ENCODE data around the gene NPHP4. TPM values are rescaled to one million over a fixed set of nuclear protein-coding genes. Genes with fewer than 3 reads are reported as not detected.

The NPHP4 gene
- total and polyA plus RNA-seq, 5 donors from 2014 or later = 0.29 to 13.2 (median 0.80) TPM

- no peaks in the 10 kb centered on the region for H3K27me3 Mint-ChIP-seq
- Histone ChIP-seq H3K27ac (ENCODE audit: insufficient read depth, low read length, poor library complexity, severe bottlenecking) (no peak overlapping the region), H3K36me3 (ENCODE audit: control insufficient read depth, insufficient read depth, low read length) (no peaks in the 10 kb centered on the region), H3K9me3 (ENCODE audit: control insufficient read depth in 2 of 2, low read length in 2 of 2) (no peaks in the 10 kb centered on the region), H3K4me1 (ENCODE audit: control insufficient read depth, insufficient read depth, low read length, poor library complexity, severe bottlenecking) (no peaks in the 10 kb centered on the region), H3K4me3 (ENCODE audit: low read depth, low read length) (no peak overlapping the region), H3K27me3 (ENCODE audit: control insufficient read depth, insufficient read depth, low read length) (no peaks in the 10 kb centered on the region)
- no peak overlapping the region for H3K4me3 Mint-ChIP-seq
- H3K9me3 Mint-ChIP-seq = peaks cover 0 to 5% (median 0%) of the 10 kb centered on the region in 7 donors
- no peak overlapping the region for H3K27ac Mint-ChIP-seq
- no peak for DNase-seq
- no peak for ATAC-seq (ENCODE audit: low read depth in 2 of 2)
- no peaks in the 10 kb centered on the region for H3K36me3 Mint-ChIP-seq
- no peaks in the 10 kb centered on the region for H3K4me1 Mint-ChIP-seq
Observed at GRCh38 chr1:5826601-5827000, 165.6 kb downstream of the NPHP4 start.

- H3K4me1 Mint-ChIP-seq = no peaks in the 10 kb centered on the region
- H3K36me3 Mint-ChIP-seq = no peaks in the 10 kb centered on the region
- no peaks in the 10 kb centered on the region for H3K27me3 Mint-ChIP-seq
- no peaks in the 10 kb centered on the region for H3K27me3 ChIP-seq (ENCODE audit: control insufficient read depth, insufficient read depth, low read length)
- no peak overlapping the region for H3K27ac Mint-ChIP-seq
- DNase-seq = no peak
- no peak overlapping the region for H3K4me3 Mint-ChIP-seq
- no peak overlapping the region for H3K4me3 ChIP-seq (ENCODE audit: low read depth, low read length)
- H3K9me3 Mint-ChIP-seq = peaks cover 0 to 2% (median 0%) of the 10 kb centered on the region in 7 donors
- no peaks in the 10 kb centered on the region for H3K4me1 ChIP-seq (ENCODE audit: control insufficient read depth, insufficient read depth, low read length, poor library complexity, severe bottlenecking)
- H3K9me3 ChIP-seq (ENCODE audit: control insufficient read depth in 2 of 2, low read length in 2 of 2) = no peaks in the 10 kb centered on the region
- no peaks in the 10 kb centered on the region for H3K36me3 ChIP-seq (ENCODE audit: control insufficient read depth, insufficient read depth, low read length)
- no peak overlapping the region for H3K27ac ChIP-seq (ENCODE audit: insufficient read depth, low read length, poor library complexity, severe bottlenecking)
- ATAC-seq (ENCODE audit: low read depth in 2 of 2) = no peak
Observed at GRCh38 chr1:5822726-5823125, 169.5 kb downstream of the NPHP4 start.

DNA sequence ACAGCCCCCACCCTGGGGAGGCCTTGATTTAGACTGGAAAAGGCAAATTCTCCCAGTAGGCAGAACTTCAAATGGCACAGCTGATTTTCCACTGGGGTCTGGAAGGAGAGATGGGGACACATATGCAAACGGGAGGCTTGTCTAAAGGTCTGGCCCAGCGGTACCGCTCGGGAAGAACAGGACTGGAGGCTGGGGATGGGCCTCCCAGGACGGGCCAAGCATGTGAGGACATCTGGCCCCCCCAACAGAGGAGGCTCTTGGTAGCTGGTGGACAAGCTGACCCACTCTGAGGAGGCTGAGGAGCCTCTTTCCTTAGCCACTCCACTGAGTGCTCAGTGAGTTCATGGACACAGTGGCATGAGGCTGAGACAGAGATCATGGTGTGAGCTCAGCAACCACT lies 170.0 kb downstream of the NPHP4 start:
- Mint-ChIP-seq H3K4me1 (no peaks in the 10 kb centered on the region), H3K4me3 (no peak overlapping the region), H3K9me3 (peaks cover 0 to 2% (median 0%) of the 10 kb centered on the region in 7 donors), H3K27me3 (no peaks in the 10 kb centered on the region), H3K36me3 (no peaks in the 10 kb centered on the region), H3K27ac (no peak overlapping the region)
- H3K36me3 ChIP-seq (ENCODE audit: control insufficient read depth, insufficient read depth, low read length) = no peaks in the 10 kb centered on the region
- H3K4me3 ChIP-seq (ENCODE audit: low read depth, low read length) = no peak overlapping the region
- no peaks in the 10 kb centered on the region for H3K9me3 ChIP-seq (ENCODE audit: control insufficient read depth in 2 of 2, low read length in 2 of 2)
- DNase-seq = no peak
- H3K27ac ChIP-seq (ENCODE audit: insufficient read depth, low read length, poor library complexity, severe bottlenecking) = no peak overlapping the region
- ATAC-seq (ENCODE audit: low read depth in 2 of 2) = no peak
- H3K27me3 ChIP-seq (ENCODE audit: control insufficient read depth, insufficient read depth, low read length) = no peaks in the 10 kb centered on the region
- H3K4me1 ChIP-seq (ENCODE audit: control insufficient read depth, insufficient read depth, low read length, poor library complexity, severe bottlenecking) = no peaks in the 10 kb centered on the region

GRCh38 chr1:5821540-5822176 lies 170.6 kb downstream of the NPHP4 start:
- no peak for DNase-seq

GRCh38 chr1:5820026-5820421 lies 172.2 kb downstream of the NPHP4 start:
- H3K9me3 Mint-ChIP-seq = peaks cover 0 to 2% (median 0%) of the 10 kb centered on the region in 7 donors
- H3K36me3 ChIP-seq (ENCODE audit: control insufficient read depth, insufficient read depth, low read length) = no peaks in the 10 kb centered on the region
- no peak overlapping the region for H3K27ac ChIP-seq (ENCODE audit: insufficient read depth, low read length, poor library complexity, severe bottlenecking)
- H3K36me3 Mint-ChIP-seq = no peaks in the 10 kb centered on the region
- no peak overlapping the region for H3K4me3 Mint-ChIP-seq
- peaks cover 2% of the 10 kb centered on the region for H3K27me3 Mint-ChIP-seq
- H3K4me1 Mint-ChIP-seq = no peaks in the 10 kb centered on the region
- H3K4me3 ChIP-seq (ENCODE audit: low read depth, low read length) = no peak overlapping the region
- ATAC-seq (ENCODE audit: low read depth in 2 of 2) = no peak
- H3K9me3 ChIP-seq (ENCODE audit: control insufficient read depth in 2 of 2, low read length in 2 of 2) = no peaks in the 10 kb centered on the region
- DNase-seq = no peak
- H3K27me3 ChIP-seq (ENCODE audit: control insufficient read depth, insufficient read depth, low read length) = peaks cover 3% of the 10 kb centered on the region
- H3K27ac Mint-ChIP-seq = no peak overlapping the region
- H3K4me1 ChIP-seq (ENCODE audit: control insufficient read depth, insufficient read depth, low read length, poor library complexity, severe bottlenecking) = no peaks in the 10 kb centered on the region

More at GRCh38 chr1:5821540-5822176, 170.6 kb downstream of the NPHP4 start:
- no peaks in the 10 kb centered on the region for H3K36me3 Mint-ChIP-seq
- H3K4me3 Mint-ChIP-seq = no peak overlapping the region
- ATAC-seq (ENCODE audit: low read depth in 2 of 2) = no peak
- H3K9me3 Mint-ChIP-seq = peaks cover 0 to 2% (median 0%) of the 10 kb centered on the region in 7 donors
- Histone ChIP-seq H3K9me3 (ENCODE audit: control insufficient read depth in 2 of 2, low read length in 2 of 2) (no peaks in the 10 kb centered on the region), H3K27me3 (ENCODE audit: control insufficient read depth, insufficient read depth, low read length) (no peaks in the 10 kb centered on the region), H3K4me3 (ENCODE audit: low read depth, low read length) (no peak overlapping the region), H3K36me3 (ENCODE audit: control insufficient read depth, insufficient read depth, low read length) (no peaks in the 10 kb centered on the region), H3K4me1 (ENCODE audit: control insufficient read depth, insufficient read depth, low read length, poor library complexity, severe bottlenecking) (no peaks in the 10 kb centered on the region), H3K27ac (ENCODE audit: insufficient read depth, low read length, poor library complexity, severe bottlenecking) (no peak overlapping the region)
- no peaks in the 10 kb centered on the region for H3K4me1 Mint-ChIP-seq
- H3K27ac Mint-ChIP-seq = no peak overlapping the region
- no peaks in the 10 kb centered on the region for H3K27me3 Mint-ChIP-seq

- H3K9me3 Mint-ChIP-seq = peaks cover 0 to 2% (median 0%) of the 10 kb centered on the region in 7 donors
- no peaks in the 10 kb centered on the region for H3K4me1 ChIP-seq (ENCODE audit: control insufficient read depth, insufficient read depth, low read length, poor library complexity, severe bottlenecking)
- no peaks in the 10 kb centered on the region for H3K4me1 Mint-ChIP-seq
- no peaks in the 10 kb centered on the region for H3K36me3 ChIP-seq (ENCODE audit: control insufficient read depth, insufficient read depth, low read length)
- no peaks in the 10 kb centered on the region for H3K36me3 Mint-ChIP-seq
- H3K4me3 Mint-ChIP-seq = no peak overlapping the region
- no peak overlapping the region for H3K27ac Mint-ChIP-seq
- H3K9me3 ChIP-seq (ENCODE audit: control insufficient read depth in 2 of 2, low read length in 2 of 2) = no peaks in the 10 kb centered on the region
- DNase-seq (no peak), ATAC-seq (ENCODE audit: low read depth in 2 of 2) (no peak)
- H3K27me3 ChIP-seq (ENCODE audit: control insufficient read depth, insufficient read depth, low read length) = peaks cover 3% of the 10 kb centered on the region
- H3K4me3 ChIP-seq (ENCODE audit: low read depth, low read length) = no peak overlapping the region
- peaks cover 7% of the 10 kb centered on the region for H3K27me3 Mint-ChIP-seq
- H3K27ac ChIP-seq (ENCODE audit: insufficient read depth, low read length, poor library complexity, severe bottlenecking) = no peak overlapping the region
Observed at GRCh38 chr1:5819391-5820025, 172.7 kb downstream of the NPHP4 start.

DNA sequence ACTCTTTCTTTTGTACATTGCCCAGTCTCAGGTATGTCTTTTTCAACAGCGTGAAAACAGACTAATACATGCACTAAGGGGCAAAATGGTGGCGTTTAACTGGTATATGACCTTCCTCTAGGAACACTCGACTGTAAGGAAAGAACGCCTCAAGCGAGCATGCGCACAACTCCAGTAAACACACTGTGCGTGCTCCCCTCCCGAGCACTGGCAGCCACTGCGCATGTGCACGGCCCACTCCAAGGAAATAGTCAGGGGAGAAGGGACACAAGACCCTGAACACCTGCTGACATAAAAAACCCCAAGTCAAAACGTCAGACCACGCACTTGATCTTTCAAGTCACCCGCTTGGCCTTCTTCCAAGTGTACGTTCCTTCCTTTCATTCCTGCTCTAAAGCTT lies 173.5 kb downstream of the NPHP4 start:
- Mint-ChIP-seq H3K4me1 (no peaks in the 10 kb centered on the region), H3K4me3 (no peak overlapping the region), H3K36me3 (no peaks in the 10 kb centered on the region), H3K27ac (no peak overlapping the region), H3K27me3 (peaks cover 7% of the 10 kb centered on the region), H3K9me3 (no peaks in the 10 kb centered on the region)
- ATAC-seq (ENCODE audit: low read depth in 2 of 2) (no peak), DNase-seq (no peak)
- Histone ChIP-seq H3K36me3 (ENCODE audit: control insufficient read depth, insufficient read depth, low read length) (no peaks in the 10 kb centered on the region), H3K27me3 (ENCODE audit: control insufficient read depth, insufficient read depth, low read length) (peaks cover 3% of the 10 kb centered on the region), H3K4me3 (ENCODE audit: low read depth, low read length) (no peak overlapping the region), H3K4me1 (ENCODE audit: control insufficient read depth, insufficient read depth, low read length, poor library complexity, severe bottlenecking) (no peaks in the 10 kb centered on the region), H3K9me3 (ENCODE audit: control insufficient read depth in 2 of 2, low read length in 2 of 2) (no peaks in the 10 kb centered on the region), H3K27ac (ENCODE audit: insufficient read depth, low read length, poor library complexity, severe bottlenecking) (no peak overlapping the region)

GRCh38 chr1:5815716-5816115 lies 176.5 kb downstream of the NPHP4 start:
- ATAC-seq (ENCODE audit: low read depth in 2 of 2) = no peak
- peaks cover 3% of the 10 kb centered on the region for H3K27me3 ChIP-seq (ENCODE audit: control insufficient read depth, insufficient read depth, low read length)

More at GRCh38 chr1:5815716-5816115, 176.5 kb downstream of the NPHP4 start:
- no peaks in the 10 kb centered on the region for H3K9me3 ChIP-seq (ENCODE audit: control insufficient read depth in 2 of 2, low read length in 2 of 2)
- H3K27me3 Mint-ChIP-seq = peaks cover 11% of the 10 kb centered on the region
- H3K4me1 ChIP-seq (ENCODE audit: control insufficient read depth, insufficient read depth, low read length, poor library complexity, severe bottlenecking) = no peaks in the 10 kb centered on the region
- no peaks in the 10 kb centered on the region for H3K9me3 Mint-ChIP-seq
- H3K4me1 Mint-ChIP-seq = no peaks in the 10 kb centered on the region
- H3K4me3 ChIP-seq (ENCODE audit: low read depth, low read length) = no peak overlapping the region
- no peaks in the 10 kb centered on the region for H3K36me3 ChIP-seq (ENCODE audit: control insufficient read depth, insufficient read depth, low read length)
- H3K36me3 Mint-ChIP-seq = no peaks in the 10 kb centered on the region
- DNase-seq = no peak
- no peak overlapping the region for H3K4me3 Mint-ChIP-seq
- no peak overlapping the region for H3K27ac ChIP-seq (ENCODE audit: insufficient read depth, low read length, poor library complexity, severe bottlenecking)
- no peak overlapping the region for H3K27ac Mint-ChIP-seq
